ENCODE measurements around the gene TOP2A. TPM values are rescaled to one million over a fixed set of nuclear protein-coding genes. Genes with fewer than 3 reads are reported as not detected.

The TOP2A gene
- total RNA-seq, 2 donors from 2014 or later, result 0.31 to 3.7 TPM

DNA sequence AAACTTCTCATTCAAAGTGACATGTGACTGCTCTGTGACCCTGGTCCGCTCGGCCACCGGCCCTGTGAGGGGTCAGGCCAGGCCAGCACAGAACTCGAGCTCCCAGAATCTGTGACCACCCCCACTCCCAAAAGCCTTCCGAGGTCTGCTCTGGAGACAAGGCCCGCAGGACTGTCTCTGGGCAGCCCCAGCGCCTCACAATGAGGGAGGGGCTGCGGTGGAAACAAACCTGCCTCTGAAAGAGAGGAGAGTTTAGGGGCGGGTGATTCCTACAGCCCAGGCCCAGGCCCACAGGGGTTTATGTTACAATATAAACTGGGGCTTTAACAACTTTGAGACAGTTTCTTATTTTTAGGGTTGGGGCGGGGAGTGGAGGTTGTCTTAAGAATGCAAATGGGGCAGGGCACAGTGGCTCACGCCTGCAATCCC is 45.4 kb upstream of the TOP2A start:
- TF ChIP-seq, protein P1, sequence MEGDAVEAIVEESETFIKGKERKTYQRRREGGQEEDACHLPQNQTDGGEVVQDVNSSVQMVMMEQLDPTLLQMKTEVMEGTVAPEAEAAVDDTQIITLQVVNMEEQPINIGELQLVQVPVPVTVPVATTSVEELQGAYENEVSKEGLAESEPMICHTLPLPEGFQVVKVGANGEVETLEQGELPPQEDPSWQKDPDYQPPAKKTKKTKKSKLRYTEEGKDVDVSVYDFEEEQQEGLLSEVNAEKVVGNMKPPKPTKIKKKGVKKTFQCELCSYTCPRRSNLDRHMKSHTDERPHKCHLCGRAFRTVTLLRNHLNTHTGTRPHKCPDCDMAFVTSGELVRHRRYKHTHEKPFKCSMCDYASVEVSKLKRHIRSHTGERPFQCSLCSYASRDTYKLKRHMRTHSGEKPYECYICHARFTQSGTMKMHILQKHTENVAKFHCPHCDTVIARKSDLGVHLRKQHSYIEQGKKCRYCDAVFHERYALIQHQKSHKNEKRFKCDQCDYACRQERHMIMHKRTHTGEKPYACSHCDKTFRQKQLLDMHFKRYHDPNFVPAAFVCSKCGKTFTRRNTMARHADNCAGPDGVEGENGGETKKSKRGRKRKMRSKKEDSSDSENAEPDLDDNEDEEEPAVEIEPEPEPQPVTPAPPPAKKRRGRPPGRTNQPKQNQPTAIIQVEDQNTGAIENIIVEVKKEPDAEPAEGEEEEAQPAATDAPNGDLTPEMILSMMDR (IDR thresholded peaks at IDR 0.05), result no peak
- Histone ChIP-seq H3K4me1 (peaks cover 0 to 48% of the 10 kb centered on the region in 2 donors), H3K36me3 (no peaks in the 10 kb centered on the region), H3K27ac (peak overlapping the region in 1 of 2 donors; percentile 33), H3K27me3 (no peaks in the 10 kb centered on the region), H3K4me3 (no peak overlapping the region), H3K9me3 (no peaks in the 10 kb centered on the region)
- DNase-seq (ENCODE audit: low spot score), result no peak

DNA sequence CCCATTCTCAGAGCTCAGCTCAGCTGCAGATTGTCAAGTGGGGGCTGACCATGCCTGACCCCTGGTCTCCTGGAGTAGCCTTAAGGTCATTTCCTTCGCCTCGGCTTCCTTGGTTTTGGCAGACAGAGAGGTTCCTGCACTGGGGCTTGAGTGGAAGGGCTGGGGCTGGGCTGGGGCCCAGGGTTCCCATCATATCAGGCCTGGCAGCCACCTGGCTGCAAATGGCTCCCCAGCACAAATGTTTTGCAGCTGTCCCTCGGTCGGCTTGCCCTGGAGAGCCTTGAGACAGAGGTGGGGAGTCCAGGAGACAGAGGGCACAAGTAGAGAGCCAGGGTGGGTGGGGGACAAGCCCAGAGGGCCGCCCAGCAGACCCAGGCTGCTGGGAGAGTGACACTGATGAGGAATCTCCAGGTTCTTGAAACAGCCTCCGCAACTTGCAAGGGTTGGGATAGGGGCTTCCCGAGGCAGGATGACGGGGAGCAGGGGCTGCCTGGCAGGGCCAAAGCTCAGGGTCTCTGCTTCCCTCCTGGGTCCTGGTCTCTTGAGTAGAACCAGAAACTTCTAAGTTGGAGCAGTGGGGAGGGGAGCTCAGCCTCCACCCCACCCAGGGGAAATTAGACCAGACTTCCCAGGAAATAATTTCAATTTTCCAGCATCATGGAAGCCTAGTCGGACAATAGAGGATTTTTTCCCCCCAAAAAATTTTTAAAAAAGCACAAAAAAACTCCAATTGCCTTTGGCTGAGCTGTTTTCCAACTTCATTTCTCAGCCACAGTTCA is 44.8 kb upstream of the TOP2A start:
- peaks cover 0 to 54% of the 10 kb centered on the region in 2 donors for H3K4me1 ChIP-seq
- peaks cover 5% of the 10 kb centered on the region for H3K36me3 ChIP-seq
- H3K4me3 ChIP-seq, result no peak overlapping the region
- H3K27ac ChIP-seq, result peak overlapping the region; percentile 33 to 42
- TF ChIP-seq, protein P1 (IDR thresholded peaks at IDR 0.05), result no peak
- no peak for DNase-seq (ENCODE audit: low spot score)
- H3K27me3 ChIP-seq, result no peaks in the 10 kb centered on the region
- no peaks in the 10 kb centered on the region for H3K9me3 ChIP-seq

DNA sequence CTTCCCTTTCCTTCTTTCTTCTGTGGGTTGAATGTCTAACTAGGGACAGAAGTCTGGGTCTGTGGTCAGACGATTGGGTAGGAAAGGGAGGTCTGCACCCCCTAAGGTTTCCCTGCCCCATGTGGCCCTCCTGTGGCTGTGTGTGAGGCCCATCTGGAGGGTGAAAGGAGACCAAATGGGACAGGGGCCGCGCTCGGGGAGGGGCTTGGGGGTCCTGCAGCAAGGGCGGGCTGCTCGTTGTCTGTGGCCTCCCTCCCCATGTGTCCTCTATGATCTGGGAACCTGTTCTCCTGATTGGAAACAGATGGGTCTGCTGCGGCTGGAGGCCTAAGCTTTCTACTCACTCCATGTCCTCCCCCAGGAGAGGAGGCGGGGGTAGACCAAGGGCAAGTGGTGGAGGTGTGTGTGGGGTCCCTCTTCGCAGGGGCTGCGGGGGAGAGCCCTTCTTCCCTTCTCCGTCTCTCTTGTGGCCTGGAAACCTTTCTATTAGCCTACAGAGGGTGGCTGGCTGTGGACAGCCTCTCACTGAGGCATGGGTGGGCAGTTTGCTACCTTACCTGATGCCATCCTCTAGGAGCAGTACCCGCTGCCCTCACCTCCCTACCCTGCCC is 44.1 kb upstream of the TOP2A start:
- H3K27me3 ChIP-seq, result no peaks in the 10 kb centered on the region
- TF ChIP-seq, protein P1 (IDR thresholded peaks at IDR 0.05), result no peak
- H3K4me1 ChIP-seq, result peaks cover 0 to 61% of the 10 kb centered on the region in 2 donors
- no peak for DNase-seq (ENCODE audit: low spot score)
- H3K36me3 ChIP-seq, result peaks cover 12% of the 10 kb centered on the region
- no peaks in the 10 kb centered on the region for H3K9me3 ChIP-seq
- H3K27ac ChIP-seq, result peak overlapping the region; percentile 33 to 42
- no peak overlapping the region for H3K4me3 ChIP-seq

DNA sequence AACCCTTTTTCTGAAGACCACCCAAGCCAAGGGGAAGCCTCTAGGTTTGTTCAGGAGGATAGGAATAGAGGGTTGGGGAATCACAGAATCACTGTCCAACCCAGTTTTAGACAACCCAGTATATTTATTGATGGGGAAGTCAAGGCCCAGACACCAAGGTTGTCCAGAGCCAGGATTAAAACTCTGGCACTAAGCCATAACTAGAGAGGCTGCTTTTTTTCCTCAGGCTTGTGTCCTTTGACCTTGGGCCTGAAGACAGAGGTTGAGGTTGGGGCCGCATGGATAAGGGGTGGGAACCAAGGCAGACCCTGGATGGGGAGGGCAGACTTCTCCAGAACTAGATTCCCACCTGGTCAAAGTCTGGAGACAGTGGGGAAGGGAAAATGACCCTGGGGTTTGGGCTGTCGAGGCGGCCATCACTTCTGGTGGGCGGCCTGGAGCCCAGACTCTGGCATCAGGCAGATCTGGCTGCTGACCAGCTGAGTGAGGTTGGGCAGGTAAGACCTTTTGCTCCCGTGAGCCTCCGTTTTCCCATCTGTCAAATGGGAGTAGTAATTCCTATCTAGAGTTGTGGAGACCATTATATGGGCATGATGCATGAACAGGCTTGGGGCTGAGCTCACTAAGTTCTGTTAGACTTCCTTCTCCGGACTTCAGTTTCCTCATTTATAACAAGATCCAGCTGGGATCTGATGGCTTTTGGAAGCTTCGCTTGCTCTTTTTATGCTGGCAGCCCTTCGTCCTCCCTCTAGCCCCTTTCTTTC is 43.5 kb upstream of the TOP2A start:
- TF ChIP-seq, protein P1 (IDR thresholded peaks at IDR 0.05), result no peak
- Histone ChIP-seq H3K4me3 (no peak overlapping the region), H3K9me3 (no peaks in the 10 kb centered on the region), H3K4me1 (peaks cover 0 to 68% of the 10 kb centered on the region in 2 donors), H3K36me3 (peaks cover 19% of the 10 kb centered on the region), H3K27me3 (no peaks in the 10 kb centered on the region), H3K27ac (peak overlapping the region; percentile 33 to 42)
- DNase-seq (ENCODE audit: low spot score), result no peak

DNA sequence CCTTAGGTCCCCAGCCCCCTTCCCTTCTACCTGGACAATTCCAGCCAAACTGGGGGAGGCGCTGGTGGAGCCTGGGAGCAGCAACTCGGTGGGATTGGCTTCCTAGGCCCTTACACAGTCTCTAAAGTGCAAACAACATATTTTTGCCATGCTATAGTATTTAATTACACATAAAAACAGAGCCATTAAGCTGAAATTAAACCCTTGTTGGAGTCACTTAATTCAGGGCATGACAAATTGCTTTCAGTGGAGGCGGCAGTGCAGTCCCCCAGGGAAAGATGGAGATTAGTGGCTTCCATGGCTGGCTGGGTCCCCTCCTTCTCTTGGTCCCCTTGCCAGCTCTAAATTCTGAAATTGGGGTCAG is 42.9 kb upstream of the TOP2A start:
- TF ChIP-seq, protein P1 (IDR thresholded peaks at IDR 0.05), result no peak
- Histone ChIP-seq H3K4me3 (no peak overlapping the region), H3K4me1 (peaks cover 0 to 70% of the 10 kb centered on the region in 2 donors)

More for the DNA sequence above, 42.9 kb upstream of the TOP2A start:
- H3K27ac ChIP-seq, result no peak overlapping the region
- H3K36me3 ChIP-seq, result peaks cover 24% of the 10 kb centered on the region
- H3K27me3 ChIP-seq, result no peaks in the 10 kb centered on the region
- no peak for DNase-seq (ENCODE audit: low spot score)
- no peaks in the 10 kb centered on the region for H3K9me3 ChIP-seq

Data from right atrium auricular region (tissue), 2 donors.